ENCODE data around the gene HPN.
A peak's percentile ranks its signal among the peaks of the same experiment; 100 is the strongest.

The HPN gene

DNA sequence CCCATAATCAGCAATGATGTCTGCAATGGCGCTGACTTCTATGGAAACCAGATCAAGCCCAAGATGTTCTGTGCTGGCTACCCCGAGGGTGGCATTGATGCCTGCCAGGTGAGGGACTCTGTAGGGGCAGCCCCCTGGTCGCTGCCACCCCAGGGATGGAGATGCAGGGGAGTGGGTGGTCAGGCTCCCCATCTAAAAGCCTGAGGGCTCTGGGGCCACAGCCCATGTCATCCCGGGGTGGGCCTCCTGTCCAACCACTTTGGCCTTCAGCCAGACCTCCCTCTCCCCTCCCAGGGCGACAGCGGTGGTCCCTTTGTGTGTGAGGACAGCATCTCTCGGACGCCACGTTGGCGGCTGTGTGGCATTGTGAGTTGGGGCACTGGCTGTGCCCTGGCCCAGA lies 24.1 kb downstream of the HPN start:
- no peak for DNase-seq

- no peak for DNase-seq
Measured at GRCh38 chr19:35066121-35066520, 24.6 kb downstream of the HPN start.

- DNase-seq, result peak; percentile 83
Measured at GRCh38 chr19:35066691-35067563, 25.4 kb downstream of the HPN start.

- DNase-seq, result no peak
Measured at GRCh38 chr19:35068941-35069634, 27.6 kb downstream of the HPN start.

DNA sequence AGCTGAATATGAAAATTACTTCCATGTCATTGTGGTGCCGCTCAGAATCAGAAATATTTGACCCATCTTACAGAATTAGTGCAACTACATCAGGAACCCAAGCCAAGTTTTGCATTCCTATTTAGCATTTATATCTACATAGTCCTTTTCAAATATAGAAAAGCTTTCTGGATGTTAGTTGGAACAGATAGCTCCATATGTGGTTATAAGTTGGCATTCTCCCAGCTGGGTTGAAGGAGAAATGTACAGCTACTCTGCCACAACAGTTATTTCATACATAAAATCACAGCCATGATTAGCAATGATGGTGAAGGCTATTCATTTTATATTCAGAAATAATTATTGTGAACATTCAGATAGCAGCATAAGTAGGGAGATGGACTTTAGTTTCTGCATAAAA lies 28.2 kb downstream of the HPN start:
- DNase-seq, result no peak

DNA sequence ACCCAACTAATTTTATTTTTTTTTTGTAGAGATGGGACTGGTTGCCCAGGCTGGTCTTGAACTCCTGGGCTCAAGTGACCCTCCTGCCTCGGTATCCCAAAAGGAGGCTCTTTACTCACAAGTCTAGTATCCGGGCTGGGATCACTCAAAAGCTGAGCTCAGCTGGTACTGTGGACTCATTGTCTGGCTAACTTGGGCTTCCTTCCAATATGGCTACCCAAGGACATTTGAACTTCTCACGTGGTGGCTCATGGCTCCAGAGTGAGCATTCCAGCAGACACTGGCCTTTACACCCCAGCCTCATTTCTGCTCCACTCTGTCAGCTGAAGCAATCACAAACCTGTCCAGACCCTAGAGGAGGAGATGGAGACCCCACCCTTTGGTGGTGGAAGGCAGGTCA lies 28.9 kb downstream of the HPN start:
- DNase-seq, result no peak

- DNase-seq, result no peak
Measured at GRCh38 chr19:35073516-35073915, 32.0 kb downstream of the HPN start.

GRCh38 chr19:35073941-35074340 lies 32.4 kb downstream of the HPN start:
- DNase-seq, result no peak

GRCh38 chr19:35074426-35075201 lies 33.1 kb downstream of the HPN start:
- DNase-seq, result no peak

DNA sequence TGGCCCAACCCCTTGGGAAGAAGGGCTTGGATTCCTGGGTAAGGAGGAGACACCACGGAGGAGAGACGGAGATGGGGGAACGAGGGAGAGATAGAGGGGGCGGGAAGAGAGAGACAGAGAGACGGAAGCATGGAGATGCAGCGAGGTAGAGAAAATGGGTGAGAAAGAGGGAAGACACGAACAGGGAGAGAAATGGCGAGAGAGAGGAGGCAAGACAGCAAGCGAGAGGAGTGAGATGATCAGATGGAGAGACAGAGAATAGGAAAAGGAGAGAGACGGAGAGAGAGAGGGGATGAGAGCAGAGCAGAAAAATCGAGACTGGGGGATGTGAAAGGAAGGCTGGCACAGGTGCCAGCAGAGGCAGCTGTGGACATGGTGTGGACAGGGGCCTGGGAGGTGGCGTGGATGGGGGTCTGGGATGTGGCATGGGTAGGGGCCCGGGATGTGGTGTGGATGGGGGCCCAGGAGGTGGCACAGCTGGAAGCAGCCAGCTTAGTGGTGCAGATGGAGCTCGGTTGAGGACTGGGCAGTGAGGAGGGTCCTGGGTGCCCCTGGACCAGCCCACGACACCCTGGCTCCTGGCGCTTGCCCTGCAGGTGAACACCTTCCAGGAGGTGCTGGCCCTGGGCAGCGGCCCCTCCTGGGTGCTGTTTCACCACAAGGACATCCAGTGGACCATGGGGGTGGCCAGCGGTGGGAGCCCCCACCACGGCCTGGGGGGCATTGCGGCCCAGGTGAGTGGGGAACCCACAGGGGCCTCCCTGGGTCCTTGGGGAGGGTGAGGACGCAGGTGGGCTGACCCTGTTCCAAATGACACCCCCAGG lies 33.9 kb downstream of the HPN start:
- DNase-seq, result no peak

DNA sequence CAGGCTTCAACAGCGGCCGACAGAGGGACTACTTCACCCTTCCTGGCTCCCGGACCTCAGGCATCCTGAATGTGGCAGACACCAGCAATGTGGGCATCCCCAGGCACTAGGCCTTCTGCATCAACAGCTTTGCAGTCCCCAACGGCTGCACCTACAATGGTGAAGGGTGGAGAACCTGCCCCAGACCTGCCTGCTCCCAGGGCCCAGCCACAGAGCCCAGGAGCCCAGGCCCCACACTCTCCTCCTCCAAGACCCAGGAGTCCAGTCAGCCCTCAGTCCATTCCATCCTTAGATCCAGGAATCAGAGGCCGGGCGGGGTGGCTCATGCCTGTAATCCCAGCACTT lies 34.5 kb downstream of the HPN start:
- no peak for DNase-seq

DNA sequence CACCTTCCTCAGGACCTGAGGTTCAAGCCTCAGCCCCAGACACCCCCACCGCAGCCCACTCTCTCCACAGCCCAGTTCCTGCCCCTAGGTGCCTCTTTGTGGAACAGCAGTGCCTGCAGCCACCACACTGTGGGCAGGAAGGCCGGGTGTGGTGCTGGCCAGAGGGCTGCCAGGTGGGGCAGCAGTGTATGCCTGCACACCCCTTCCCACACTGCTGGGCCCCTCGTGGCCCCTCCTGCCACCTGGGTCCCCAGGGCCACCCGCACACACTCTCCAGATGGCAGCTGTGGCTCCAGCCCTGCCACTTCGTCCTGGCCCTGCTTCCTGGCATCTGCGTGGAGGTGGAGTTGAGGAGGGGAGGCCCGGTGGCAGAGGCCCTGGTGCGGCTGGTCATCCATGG lies 35.1 kb downstream of the HPN start:
- DNase-seq, result no peak

- no peak for DNase-seq
Measured at GRCh38 chr19:35077411-35078223, 36.1 kb downstream of the HPN start.

DNA sequence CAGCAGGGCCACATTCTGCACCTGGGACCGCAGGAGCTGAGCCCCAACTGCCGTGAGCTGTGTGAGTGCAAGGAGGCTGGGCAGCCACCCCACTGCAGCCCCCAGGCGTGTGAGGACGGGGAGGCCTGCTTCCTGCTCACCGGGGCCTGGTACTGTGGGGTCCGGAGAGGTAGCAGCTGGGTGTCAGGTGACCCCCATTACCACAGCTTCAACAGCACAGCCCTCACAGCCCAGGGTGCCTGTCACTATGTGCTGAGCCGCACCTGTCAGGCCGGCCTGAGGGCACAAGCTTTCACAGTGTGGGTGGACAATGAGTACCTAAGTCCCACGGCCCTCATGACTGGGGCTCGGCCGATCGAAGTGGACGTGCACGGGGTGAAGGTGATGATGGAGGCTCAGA lies 38.3 kb downstream of the HPN start:
- DNase-seq, result no peak

GRCh38 chr19:35080613-35081170 lies 39.2 kb downstream of the HPN start:
- DNase-seq, result no peak

DNA sequence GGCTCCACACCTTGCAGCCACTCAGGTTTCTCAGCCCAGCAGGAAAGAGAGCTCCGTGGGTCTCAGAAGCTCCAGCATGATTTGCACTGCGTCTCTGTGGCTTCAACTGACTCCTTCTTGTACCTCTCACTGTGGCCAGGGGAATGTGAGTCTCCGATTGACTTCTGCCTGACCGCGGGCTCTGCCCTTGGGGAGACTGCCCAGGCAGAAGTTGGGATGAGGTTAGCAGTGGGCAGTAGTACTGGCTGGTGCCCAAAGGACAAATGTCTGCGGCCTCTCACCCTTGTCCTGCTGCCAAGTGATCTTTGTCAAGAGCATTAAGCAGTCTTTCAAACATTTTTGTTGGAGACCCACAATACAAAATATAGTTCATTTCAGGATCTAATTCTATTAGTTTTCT lies 39.7 kb downstream of the HPN start:
- no peak for DNase-seq

DNA sequence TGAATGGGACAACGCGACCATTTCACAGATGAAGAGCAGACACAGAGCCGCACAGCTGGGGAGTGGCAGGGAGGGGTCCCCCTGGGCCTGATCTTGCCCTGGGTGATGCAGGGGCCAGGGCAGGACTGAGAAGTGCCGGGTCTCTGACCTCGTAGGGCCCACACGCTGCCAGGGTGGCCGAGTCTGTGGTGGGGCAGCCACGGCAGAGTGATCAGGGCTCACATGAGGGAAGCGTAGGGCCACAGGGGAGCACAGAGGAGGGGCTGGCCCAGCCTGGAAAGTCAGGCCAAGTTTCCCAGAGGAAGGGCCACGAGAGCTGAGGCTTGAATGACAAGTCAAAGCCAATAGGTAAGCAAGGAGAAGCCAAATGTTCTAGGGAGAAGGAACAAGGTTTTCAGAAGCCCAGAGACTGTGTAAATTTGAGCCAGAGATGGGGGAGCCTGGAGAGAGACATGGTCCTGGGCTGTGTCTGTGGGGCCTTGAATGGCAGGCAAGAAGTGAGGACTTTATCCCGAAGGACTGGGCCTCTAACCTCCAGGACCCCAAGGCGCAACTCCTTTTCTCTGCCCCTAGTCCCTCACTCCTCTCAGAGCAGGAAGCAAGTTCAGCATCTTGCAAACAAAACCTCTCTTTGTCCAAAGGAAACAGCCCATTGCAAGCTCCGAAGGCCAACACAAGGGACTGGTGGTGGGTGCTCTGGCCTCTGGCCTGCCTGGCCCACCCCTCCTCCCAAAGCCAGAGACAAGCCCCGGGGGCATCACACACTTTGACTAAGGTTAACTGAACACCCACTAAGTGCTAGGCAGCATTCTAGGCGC lies 42.4 kb downstream of the HPN start:
- DNase-seq, result no peak

GRCh38 chr19:35084509-35084762 lies 42.9 kb downstream of the HPN start:
- no peak for DNase-seq

GRCh38 chr19:35085947-35086346 lies 44.4 kb downstream of the HPN start:
- DNase-seq, result no peak

DNA sequence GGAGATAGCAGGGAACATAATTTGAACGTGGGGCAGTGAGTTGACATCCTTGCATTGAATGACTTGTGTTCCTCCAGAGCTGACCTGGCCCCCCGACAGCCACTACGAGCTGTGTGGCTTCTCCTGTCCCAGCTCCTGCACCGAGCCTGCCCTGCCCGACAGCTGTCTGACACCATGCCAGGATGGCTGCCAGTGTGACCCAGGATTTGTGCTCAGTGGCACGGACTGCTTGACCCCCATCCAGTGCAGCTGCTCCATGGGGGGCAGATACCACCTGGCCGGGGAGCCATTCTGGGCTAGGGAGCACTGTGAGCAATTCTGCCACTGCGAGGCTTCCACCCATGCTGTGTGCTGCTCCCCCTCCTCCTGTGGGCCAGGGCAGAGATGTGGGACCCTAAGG lies 44.9 kb downstream of the HPN start:
- DNase-seq, result no peak

DNA sequence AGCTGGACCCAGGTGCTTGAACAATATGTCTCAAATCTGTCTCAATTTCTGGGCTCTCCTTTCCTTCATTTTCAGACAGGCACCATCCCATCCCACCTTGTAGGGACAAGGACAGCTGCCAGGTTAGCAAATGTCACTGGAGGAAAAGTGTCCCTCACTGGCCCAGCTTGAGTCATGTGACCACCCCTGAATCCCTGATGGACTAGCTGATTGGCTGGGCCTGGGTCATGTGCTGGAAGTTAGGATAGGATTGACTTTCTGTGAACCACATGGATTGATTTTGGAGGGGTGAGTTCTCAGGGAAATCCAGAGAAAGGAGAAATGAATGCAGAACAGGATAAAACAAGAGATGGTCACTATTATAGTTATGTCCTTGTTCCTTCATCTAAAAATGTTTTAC lies 45.9 kb downstream of the HPN start:
- no peak for DNase-seq

Data from retina (tissue), 1 donor.